ENCODE measurements around the gene ANK3. TPM values are rescaled to one million over a fixed set of nuclear protein-coding genes. Genes with fewer than 3 reads are reported as not detected.

ANK3 gene
- total RNA-seq, 1 experiment from 2014 or later, result 29.8 TPM

GRCh38 chr10:60031183-60031582 lies 358.5 kb downstream of the ANK3 start:
- Mint-ChIP-seq H3K9me3 (ENCODE audit: low read depth, unreplicated experiment) (no peaks in the 10 kb centered on the region), H3K4me3 (ENCODE audit: low read depth, unreplicated experiment) (no peak overlapping the region), H3K36me3 (ENCODE audit: insufficient read depth, unreplicated experiment) (peaks cover 4% of the 10 kb centered on the region), H3K27ac (ENCODE audit: unreplicated experiment) (no peak overlapping the region), H3K4me1 (ENCODE audit: low read depth, unreplicated experiment) (peaks cover 11% of the 10 kb centered on the region), H3K27me3 (ENCODE audit: unreplicated experiment) (no peaks in the 10 kb centered on the region)
- DNase-seq, result no peak
- no TSS peak for BruUV-seq (replicated peaks)
- intact Hi-C loops (cut with micrococcal nuclease; ENCODE audit: unreplicated experiment), result loop anchor here (10.0 kb wide), 1 partner anchor 796 kb away; no protein-coding TSS in a partner anchor
- no peak for TF ChIP-seq CTCF (IDR thresholded peaks at IDR 0.05; ENCODE audit: unreplicated experiment)
- CTCF ChIA-PET, result interaction anchor here (0.6 to 1.7 kb wide), 4 partner anchors 123 to 405 kb away, joined by 3 to 7 read pairs (median 4); no protein-coding TSS in a partner anchor

- no peak for TF ChIP-seq CTCF (IDR thresholded peaks at IDR 0.05; ENCODE audit: unreplicated experiment)
- no peak overlapping the region for H3K4me3 Mint-ChIP-seq (ENCODE audit: low read depth, unreplicated experiment)
- H3K4me1 Mint-ChIP-seq (ENCODE audit: low read depth, unreplicated experiment), result peaks cover 11% of the 10 kb centered on the region
- H3K9me3 Mint-ChIP-seq (ENCODE audit: low read depth, unreplicated experiment), result no peaks in the 10 kb centered on the region
- no TSS peak for BruUV-seq (replicated peaks)
- DNase-seq, result no peak
- H3K36me3 Mint-ChIP-seq (ENCODE audit: insufficient read depth, unreplicated experiment), result peaks cover 4% of the 10 kb centered on the region
- H3K27me3 Mint-ChIP-seq (ENCODE audit: unreplicated experiment), result no peaks in the 10 kb centered on the region
- no peak overlapping the region for H3K27ac Mint-ChIP-seq (ENCODE audit: unreplicated experiment)
- intact Hi-C loops (cut with micrococcal nuclease; ENCODE audit: unreplicated experiment), result no loop called here
- CTCF ChIA-PET, result interaction anchor here (1.2 kb wide), 1 partner anchor 57 kb away, joined by 3 read pairs; no protein-coding TSS in a partner anchor
These were observed 360.2 kb downstream of the ANK3 start for GRCh38 chr10:60029475-60029874.

GRCh38 chr10:60028081-60028480 lies 361.6 kb downstream of the ANK3 start:
- no TSS peak for BruUV-seq (replicated peaks)
- Mint-ChIP-seq H3K27ac (ENCODE audit: unreplicated experiment) (no peak overlapping the region), H3K9me3 (ENCODE audit: low read depth, unreplicated experiment) (no peaks in the 10 kb centered on the region)

GRCh38 chr10:60025279-60025678 lies 364.4 kb downstream of the ANK3 start:
- TF ChIP-seq CTCF (IDR thresholded peaks at IDR 0.05; ENCODE audit: unreplicated experiment), result no peak
- BruUV-seq (replicated peaks), result no TSS peak
- CTCF ChIA-PET, result no interaction called here
- Mint-ChIP-seq H3K27me3 (ENCODE audit: unreplicated experiment) (no peaks in the 10 kb centered on the region), H3K9me3 (ENCODE audit: low read depth, unreplicated experiment) (no peaks in the 10 kb centered on the region), H3K4me3 (ENCODE audit: low read depth, unreplicated experiment) (no peak overlapping the region), H3K4me1 (ENCODE audit: low read depth, unreplicated experiment) (no peaks in the 10 kb centered on the region), H3K27ac (ENCODE audit: unreplicated experiment) (no peak overlapping the region), H3K36me3 (ENCODE audit: insufficient read depth, unreplicated experiment) (no peaks in the 10 kb centered on the region)
- intact Hi-C loops (cut with micrococcal nuclease; ENCODE audit: unreplicated experiment), result no loop called here
- DNase-seq, result no peak

More at GRCh38 chr10:60028081-60028480, 361.6 kb downstream of the ANK3 start:
- Mint-ChIP-seq H3K36me3 (ENCODE audit: insufficient read depth, unreplicated experiment) (peaks cover 4% of the 10 kb centered on the region), H3K4me3 (ENCODE audit: low read depth, unreplicated experiment) (no peak overlapping the region), H3K4me1 (ENCODE audit: low read depth, unreplicated experiment) (peaks cover 11% of the 10 kb centered on the region), H3K27me3 (ENCODE audit: unreplicated experiment) (no peaks in the 10 kb centered on the region)
- TF ChIP-seq CTCF (IDR thresholded peaks at IDR 0.05; ENCODE audit: unreplicated experiment), result no peak
- DNase-seq, result no peak
- intact Hi-C loops (cut with micrococcal nuclease; ENCODE audit: unreplicated experiment), result no loop called here
- CTCF ChIA-PET, result interaction anchor here (1.0 to 1.2 kb wide), 2 partner anchors 56 to 163 kb away, joined by 3 read pairs; no protein-coding TSS in a partner anchor
